ENCODE results near the gene ZNF580.

Gene ZNF580

GRCh38 chr19:55676383-55676782 lies 35.6 kb downstream of the ZNF580 start:
- H3K9me3 ChIP-seq (ENCODE audit: control insufficient read depth in 2 of 2, low read length in 2 of 2): no peaks in the 10 kb centered on the region
- peak overlapping the region; percentile 93 to 99 for H3K4me3 ChIP-seq (ENCODE audit: low read length in 2 of 2)
- no peaks in the 10 kb centered on the region for H3K27me3 ChIP-seq (ENCODE audit: control insufficient read depth in 2 of 2, insufficient read depth in 2 of 2, low read length in 2 of 2)
- H3K27ac ChIP-seq (ENCODE audit: low read depth in 2 of 2, low read length in 2 of 2): peak overlapping the region; percentile 87 to 92
- H3K9ac ChIP-seq (ENCODE audit: low read depth in 1 of 2, low read length in 2 of 2): peak overlapping the region; percentile 92 to 96
- H3K36me3 ChIP-seq (ENCODE audit: control insufficient read depth in 2 of 2, insufficient read depth in 2 of 2, low read length in 2 of 2): peaks cover 29 to 45% of the 10 kb centered on the region in 2 donors
- peaks cover 26 to 40% of the 10 kb centered on the region in 2 donors for H3K4me1 ChIP-seq (ENCODE audit: control insufficient read depth in 2 of 2, insufficient read depth in 2 of 2, low read length in 2 of 2)

- peaks cover 31 to 48% of the 10 kb centered on the region in 2 donors for H3K36me3 ChIP-seq (ENCODE audit: control insufficient read depth in 2 of 2, insufficient read depth in 2 of 2, low read length in 2 of 2)
- peaks cover 26 to 41% of the 10 kb centered on the region in 2 donors for H3K4me1 ChIP-seq (ENCODE audit: control insufficient read depth in 2 of 2, insufficient read depth in 2 of 2, low read length in 2 of 2)
- peak overlapping the region; percentile 4 to 99 for H3K4me3 ChIP-seq (ENCODE audit: low read length in 2 of 2)
- H3K9ac ChIP-seq (ENCODE audit: low read depth in 1 of 2, low read length in 2 of 2): peak overlapping the region; percentile 56 to 96
- peak overlapping the region; percentile 56 to 92 for H3K27ac ChIP-seq (ENCODE audit: low read depth in 2 of 2, low read length in 2 of 2)
- no peaks in the 10 kb centered on the region for H3K27me3 ChIP-seq (ENCODE audit: control insufficient read depth in 2 of 2, insufficient read depth in 2 of 2, low read length in 2 of 2)
- no peaks in the 10 kb centered on the region for H3K9me3 ChIP-seq (ENCODE audit: control insufficient read depth in 2 of 2, low read length in 2 of 2)
Observed at GRCh38 chr19:55676889-55677505, 36.2 kb downstream of the ZNF580 start.

GRCh38 chr19:55677572-55678028 lies 36.8 kb downstream of the ZNF580 start:
- Histone ChIP-seq H3K4me1 (ENCODE audit: control insufficient read depth in 2 of 2, insufficient read depth in 2 of 2, low read length in 2 of 2) (peaks cover 28 to 44% of the 10 kb centered on the region in 2 donors), H3K9ac (ENCODE audit: low read depth in 1 of 2, low read length in 2 of 2) (peak overlapping the region; percentile 45 to 53), H3K9me3 (ENCODE audit: control insufficient read depth in 2 of 2, low read length in 2 of 2) (no peaks in the 10 kb centered on the region), H3K36me3 (ENCODE audit: control insufficient read depth in 2 of 2, insufficient read depth in 2 of 2, low read length in 2 of 2) (peaks cover 33 to 49% of the 10 kb centered on the region in 2 donors), H3K4me3 (ENCODE audit: low read length in 2 of 2) (peak overlapping the region in 1 of 2 donors; percentile 99), H3K27ac (ENCODE audit: low read depth in 2 of 2, low read length in 2 of 2) (peak overlapping the region; percentile 56 to 92), H3K27me3 (ENCODE audit: control insufficient read depth in 2 of 2, insufficient read depth in 2 of 2, low read length in 2 of 2) (no peaks in the 10 kb centered on the region)

- H3K4me1 ChIP-seq (ENCODE audit: control insufficient read depth in 2 of 2, insufficient read depth in 2 of 2, low read length in 2 of 2): peaks cover 30 to 45% of the 10 kb centered on the region in 2 donors
Observed at GRCh38 chr19:55678121-55678671, 37.4 kb downstream of the ZNF580 start.

GRCh38 chr19:55679343-55680257 lies 38.8 kb downstream of the ZNF580 start:
- Histone ChIP-seq H3K9me3 (ENCODE audit: control insufficient read depth in 2 of 2, low read length in 2 of 2) (no peaks in the 10 kb centered on the region), H3K9ac (ENCODE audit: low read depth in 1 of 2, low read length in 2 of 2) (no peak overlapping the region), H3K27me3 (ENCODE audit: control insufficient read depth in 2 of 2, insufficient read depth in 2 of 2, low read length in 2 of 2) (no peaks in the 10 kb centered on the region), H3K36me3 (ENCODE audit: control insufficient read depth in 2 of 2, insufficient read depth in 2 of 2, low read length in 2 of 2) (peaks cover 31 to 49% of the 10 kb centered on the region in 2 donors), H3K27ac (ENCODE audit: low read depth in 2 of 2, low read length in 2 of 2) (peak overlapping the region in 1 of 2 donors; percentile 4), H3K4me1 (ENCODE audit: control insufficient read depth in 2 of 2, insufficient read depth in 2 of 2, low read length in 2 of 2) (peaks cover 43 to 59% of the 10 kb centered on the region in 2 donors), H3K4me3 (ENCODE audit: low read length in 2 of 2) (no peak overlapping the region)

More at GRCh38 chr19:55678121-55678671, 37.4 kb downstream of the ZNF580 start:
- Histone ChIP-seq H3K9ac (ENCODE audit: low read depth in 1 of 2, low read length in 2 of 2) (peak overlapping the region; percentile 45 to 53), H3K9me3 (ENCODE audit: control insufficient read depth in 2 of 2, low read length in 2 of 2) (no peaks in the 10 kb centered on the region), H3K4me3 (ENCODE audit: low read length in 2 of 2) (peak overlapping the region in 1 of 2 donors; percentile 99), H3K27me3 (ENCODE audit: control insufficient read depth in 2 of 2, insufficient read depth in 2 of 2, low read length in 2 of 2) (no peaks in the 10 kb centered on the region), H3K27ac (ENCODE audit: low read depth in 2 of 2, low read length in 2 of 2) (peak overlapping the region; percentile 56 to 92), H3K36me3 (ENCODE audit: control insufficient read depth in 2 of 2, insufficient read depth in 2 of 2, low read length in 2 of 2) (peaks cover 33 to 49% of the 10 kb centered on the region in 2 donors)

- Histone ChIP-seq H3K36me3 (ENCODE audit: control insufficient read depth in 2 of 2, insufficient read depth in 2 of 2, low read length in 2 of 2) (peaks cover 40 to 57% of the 10 kb centered on the region in 2 donors), H3K9me3 (ENCODE audit: control insufficient read depth in 2 of 2, low read length in 2 of 2) (no peaks in the 10 kb centered on the region), H3K9ac (ENCODE audit: low read depth in 1 of 2, low read length in 2 of 2) (no peak overlapping the region), H3K4me3 (ENCODE audit: low read length in 2 of 2) (no peak overlapping the region), H3K27me3 (ENCODE audit: control insufficient read depth in 2 of 2, insufficient read depth in 2 of 2, low read length in 2 of 2) (no peaks in the 10 kb centered on the region), H3K4me1 (ENCODE audit: control insufficient read depth in 2 of 2, insufficient read depth in 2 of 2, low read length in 2 of 2) (peaks cover 53 to 68% of the 10 kb centered on the region in 2 donors), H3K27ac (ENCODE audit: low read depth in 2 of 2, low read length in 2 of 2) (no peak overlapping the region)
Observed at GRCh38 chr19:55680339-55681130, 39.7 kb downstream of the ZNF580 start.

GRCh38 chr19:55681131-55682092 lies 40.6 kb downstream of the ZNF580 start:
- Histone ChIP-seq H3K36me3 (ENCODE audit: control insufficient read depth in 2 of 2, insufficient read depth in 2 of 2, low read length in 2 of 2) (peaks cover 48 to 65% of the 10 kb centered on the region in 2 donors), H3K9me3 (ENCODE audit: control insufficient read depth in 2 of 2, low read length in 2 of 2) (no peaks in the 10 kb centered on the region), H3K4me3 (ENCODE audit: low read length in 2 of 2) (no peak overlapping the region), H3K27ac (ENCODE audit: low read depth in 2 of 2, low read length in 2 of 2) (no peak overlapping the region), H3K27me3 (ENCODE audit: control insufficient read depth in 2 of 2, insufficient read depth in 2 of 2, low read length in 2 of 2) (no peaks in the 10 kb centered on the region), H3K4me1 (ENCODE audit: control insufficient read depth in 2 of 2, insufficient read depth in 2 of 2, low read length in 2 of 2) (peaks cover 56 to 70% of the 10 kb centered on the region in 2 donors), H3K9ac (ENCODE audit: low read depth in 1 of 2, low read length in 2 of 2) (no peak overlapping the region)

- Histone ChIP-seq H3K4me3 (ENCODE audit: low read length in 2 of 2) (peak overlapping the region; percentile 32 to 60), H3K36me3 (ENCODE audit: control insufficient read depth in 2 of 2, insufficient read depth in 2 of 2, low read length in 2 of 2) (peaks cover 43 to 63% of the 10 kb centered on the region in 2 donors), H3K27me3 (ENCODE audit: control insufficient read depth in 2 of 2, insufficient read depth in 2 of 2, low read length in 2 of 2) (no peaks in the 10 kb centered on the region), H3K9ac (ENCODE audit: low read depth in 1 of 2, low read length in 2 of 2) (peak overlapping the region; percentile 68 to 70), H3K27ac (ENCODE audit: low read depth in 2 of 2, low read length in 2 of 2) (peak overlapping the region; percentile 94 to 96), H3K9me3 (ENCODE audit: control insufficient read depth in 2 of 2, low read length in 2 of 2) (no peaks in the 10 kb centered on the region), H3K4me1 (ENCODE audit: control insufficient read depth in 2 of 2, insufficient read depth in 2 of 2, low read length in 2 of 2) (peaks cover 53 to 69% of the 10 kb centered on the region in 2 donors)
Observed at GRCh38 chr19:55683449-55684261, 42.9 kb downstream of the ZNF580 start.
